Measurements from ENCODE around the gene TRIM2. TPM values are rescaled to one million over a fixed set of nuclear protein-coding genes. Genes with fewer than 3 reads are reported as not detected.

TRIM2 gene
- total and polyA plus RNA-seq, 2 experiments from 2014 or later: 22.0 to 61.5 TPM

GRCh38 chr4:153327247-153327646, 123.0 kb downstream of the TRIM2 start:
- H3K4me3 Mint-ChIP-seq: no peak overlapping the region
- no peak for ATAC-seq
- H3K4me1 Mint-ChIP-seq: peaks cover 8% of the 10 kb centered on the region
- no peak overlapping the region for H3K27ac ChIP-seq (ENCODE audit: low read depth)
- DNase-seq (ENCODE audit: low spot score): no peak
- no peak overlapping the region for H3K4me3 ChIP-seq
- H3K79me2 ChIP-seq (replicated peaks; ENCODE audit: insufficient read depth): no peaks in the 10 kb centered on the region
- H3K36me3 ChIP-seq (ENCODE audit: insufficient read depth): no peaks in the 10 kb centered on the region; the same call in 1 of the 2 replicates
- TF ChIP-seq POLR2AphosphoS5 (IDR thresholded peaks at IDR 0.05; ENCODE audit: low read depth) (no peak), ZNF114 (CRISPR knock-in tag; IDR thresholded peaks at IDR 0.05) (no peak), REST (IDR thresholded peaks at IDR 0.05; ENCODE audit: unreplicated experiment) (no peak), ZNF462 (CRISPR knock-in tag; IDR thresholded peaks at IDR 0.05) (no peak), JUNB (IDR thresholded peaks at IDR 0.05; ENCODE audit: unreplicated experiment) (no peak), STAT1 (IDR thresholded peaks at IDR 0.05; ENCODE audit: unreplicated experiment) (no peak), NANOG (IDR thresholded peaks at IDR 0.05; ENCODE audit: borderline replicate concordance) (no peak), CTCF (conservative IDR thresholded peaks at IDR 0.05; ENCODE audit: low read depth in 2 of 2) (no peak), ETS1 (IDR thresholded peaks at IDR 0.05) (no peak), ZNF331 (CRISPR knock-in tag; IDR thresholded peaks at IDR 0.05; ENCODE audit: low read depth) (no peak), CREB1 (CRISPR knock-in tag; IDR thresholded peaks at IDR 0.05; ENCODE audit: low read depth) (no peak), EZH2phosphoT487 (IDR thresholded peaks at IDR 0.05; ENCODE audit: unreplicated experiment) (no peak), EZH2 (IDR thresholded peaks at IDR 0.05; ENCODE audit: low read depth, unreplicated experiment) (no peak)
- H3K36me3 Mint-ChIP-seq (ENCODE audit: low read depth): no peaks in the 10 kb centered on the region; the same call in 2 of the 3 replicates
- no peak overlapping the region for H3K27ac Mint-ChIP-seq
- H4K20me1 ChIP-seq (replicated peaks; ENCODE audit: insufficient read depth): no peaks in the 10 kb centered on the region
- no peaks in the 10 kb centered on the region for H3F3A ChIP-seq (replicated peaks; ENCODE audit: low read depth)
- H3K27me3 Mint-ChIP-seq (ENCODE audit: insufficient read depth, low read depth, poor library complexity): peaks cover 1% of the 10 kb centered on the region
- H3K27me3 ChIP-seq (ENCODE audit: insufficient read depth): no peaks in the 10 kb centered on the region
- peaks cover 10% of the 10 kb centered on the region; the same call in 1 of the 2 replicates for H3K4me1 ChIP-seq (ENCODE audit: insufficient read depth)
- no peaks in the 10 kb centered on the region for H3K9me3 Mint-ChIP-seq
- no peak overlapping the region for H3K4me2 ChIP-seq
- H3K9me2 ChIP-seq (ENCODE audit: insufficient read depth): no peaks in the 10 kb centered on the region
- no peak overlapping the region for H2AFZ ChIP-seq
